ENCODE data around the gene NEB.

The NEB gene

GRCh38 chr2:151478011-151478410, 256.3 kb downstream of the NEB start:
- no peak for DNase-seq (ENCODE audit: low read depth in 2 of 2)

DNA sequence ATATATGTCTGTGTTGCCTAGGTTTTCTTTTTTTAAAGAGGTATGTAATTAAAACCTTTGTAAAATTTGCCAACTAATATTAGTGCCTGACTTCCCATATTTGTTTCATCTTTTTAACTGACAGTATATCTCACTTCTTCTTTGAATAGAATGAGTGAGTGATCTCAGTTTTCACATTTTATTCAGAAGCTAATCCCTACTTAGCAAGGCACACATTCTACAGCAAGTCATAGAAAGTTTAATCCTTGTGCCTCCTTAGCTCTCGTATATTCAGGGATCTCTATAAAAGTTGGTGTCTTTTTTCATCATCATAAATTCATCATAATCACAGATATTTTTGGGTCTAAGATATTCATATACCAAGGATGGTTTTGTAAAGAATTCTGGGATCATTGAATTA, 258.0 kb downstream of the NEB start:
- DNase-seq (ENCODE audit: low read depth in 2 of 2): no peak

GRCh38 chr2:151475071-151475470, 259.2 kb downstream of the NEB start:
- no peak for DNase-seq (ENCODE audit: low read depth in 2 of 2)

DNA sequence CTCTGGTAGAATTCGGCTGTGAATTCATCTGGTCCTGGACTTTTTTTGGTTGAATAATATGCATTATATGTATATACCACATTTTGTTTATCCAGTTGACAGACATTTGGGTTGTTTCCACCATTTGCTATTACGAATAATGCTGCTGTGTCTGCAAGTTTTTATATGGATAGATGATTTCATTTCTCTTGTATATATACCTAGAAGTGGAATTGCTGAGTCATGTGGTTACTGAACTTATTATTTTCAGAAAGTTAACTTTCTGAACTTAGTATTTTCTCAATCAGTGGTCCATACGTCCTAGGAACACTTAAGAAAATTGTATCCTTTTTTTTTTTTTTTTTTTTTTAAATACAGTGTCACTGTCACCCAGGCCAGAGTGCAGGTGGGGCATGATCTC, 261.3 kb downstream of the NEB start:
- DNase-seq (ENCODE audit: low read depth in 2 of 2): no peak

DNA sequence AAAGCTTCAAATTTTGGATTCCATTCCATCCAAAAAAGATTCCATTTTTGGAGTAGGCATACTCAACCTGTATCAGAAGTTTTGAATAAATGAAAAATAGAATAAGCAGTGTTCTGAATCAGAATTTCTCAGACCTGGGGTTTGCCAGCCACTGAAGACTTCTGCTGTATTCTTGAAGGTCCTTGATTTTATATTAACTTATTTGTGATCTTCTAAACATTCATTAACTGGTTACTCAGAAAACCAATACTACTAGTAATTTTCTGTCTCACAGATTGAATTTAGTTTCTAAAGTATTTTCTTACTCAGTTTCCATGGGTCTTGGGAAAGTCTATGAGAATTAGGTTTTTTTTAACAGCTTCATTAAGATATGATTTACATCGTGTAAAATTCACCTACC, 263.7 kb downstream of the NEB start:
- DNase-seq (ENCODE audit: low read depth in 2 of 2): no peak

- no peak for DNase-seq (ENCODE audit: low read depth in 2 of 2)
Observed at GRCh38 chr2:151465771-151466170, 268.5 kb downstream of the NEB start.

- no peak for DNase-seq (ENCODE audit: low read depth in 2 of 2)
Observed at GRCh38 chr2:151459358-151459757, 274.9 kb downstream of the NEB start.

DNA sequence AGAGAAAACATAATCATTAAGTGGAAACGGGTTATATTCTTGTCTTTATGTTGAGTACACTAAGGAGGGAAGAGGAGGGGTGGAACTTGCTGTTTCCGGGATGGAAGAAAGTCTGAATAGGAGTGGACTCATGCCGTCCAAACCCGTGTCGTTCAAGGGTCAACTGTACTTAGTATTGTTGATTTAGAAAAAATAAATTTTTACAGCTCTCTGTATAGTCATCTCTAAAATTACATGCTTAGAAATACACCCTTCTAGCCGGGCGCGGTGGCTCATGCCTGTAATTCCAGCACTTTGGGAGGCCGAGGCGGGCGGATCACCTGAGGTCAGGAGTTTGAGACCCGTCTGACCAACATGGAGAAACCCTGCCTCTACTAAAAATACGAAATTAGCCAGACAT, 295.1 kb downstream of the NEB start:
- no peak for DNase-seq (ENCODE audit: low read depth in 2 of 2)

GRCh38 chr2:151438506-151438905, 295.8 kb downstream of the NEB start:
- no peak for DNase-seq (ENCODE audit: low read depth in 2 of 2)

DNA sequence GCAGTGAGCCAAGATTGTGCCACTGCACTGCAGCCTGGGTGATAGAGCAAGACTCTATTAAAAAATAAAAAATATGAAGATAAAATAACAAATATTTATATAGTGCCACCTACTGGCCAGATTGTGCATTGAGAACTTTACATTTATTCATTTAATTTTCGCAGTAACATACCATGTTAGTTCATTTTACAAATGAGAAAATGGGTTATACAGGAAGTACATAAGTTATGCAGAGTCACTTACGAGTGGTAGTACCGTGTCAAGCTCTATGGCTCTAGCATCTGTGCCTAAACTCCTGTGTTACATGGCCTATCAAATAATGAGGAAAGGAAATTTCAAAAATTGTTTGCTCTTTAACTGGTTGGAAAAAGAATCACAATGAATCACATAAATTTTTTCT, 296.6 kb downstream of the NEB start:
- DNase-seq (ENCODE audit: low read depth in 2 of 2): no peak
